Psoas muscle (tissue), 8 donors: Measurements from ENCODE around the gene PTPRG. TPM values are rescaled to one million over a fixed set of nuclear protein-coding genes. Genes with fewer than 3 reads are reported as not detected.

Source experiments
- ATAC-seq, 4 donors: fragments of 200-7000 bp; cut with Tn5 transposase; one replicate each; pipeline ENCODE4 v1.9.1; 2020; ENCODE audit warnings: moderate library complexity in 3 of 4, mild to moderate bottlenecking in 2 of 4
- DNase-seq, 2 donors: peaks; one replicate each; pipeline ENCODE4 v3.0.0-alpha.2; 2020
- H3K27ac ChIP-seq: fragments of 200-600 bp; one replicate; pipeline ENCODE4 v1.8.0; 2022
- H3K27me3 ChIP-seq, 3 donors: fragments of 200-600 bp in 1 of 3; one replicate each; pipeline versions ENCODE4 v1.6.1 to v1.8.0; 2013 to 2022; ENCODE audit warnings: low read length in 2 of 3, mild to moderate bottlenecking in 2 of 3, moderate library complexity in 1 of 3; ENCODE audit not compliant: insufficient read depth in 3 of 3
- H3K36me3 ChIP-seq, 2 donors: fragments of 200-600 bp in 1 of 2; one replicate each; pipeline versions ENCODE4 v1.6.1 to v1.8.0; 2013 to 2022; ENCODE audit warnings: low read depth in 1 of 2, mild to moderate bottlenecking in 1 of 2, moderate library complexity in 1 of 2; ENCODE audit not compliant: insufficient read depth in 1 of 2
- H3K4me1 ChIP-seq: fragments of 200-600 bp; one replicate; pipeline ENCODE4 v1.8.0; 2022
- H3K4me3 ChIP-seq: fragments of 200-600 bp; one replicate; pipeline ENCODE4 v1.8.0; 2022; ENCODE audit warnings: mild to moderate bottlenecking
- H3K9me3 ChIP-seq: fragments of 200-600 bp; one replicate; pipeline ENCODE4 v1.8.0; 2022
- CTCF ChIP-seq: fragments of 200-600 bp; IDR thresholded peaks from one replicate; pipeline ENCODE4 v1.8.0; 2022; ENCODE audit warnings: antibody characterized with exemption
- WGBS, 3 donors: extraction: QIAGEN DNeasy Blood & Tissue Kit; methylation state at CpG; one replicate each; pipeline versions ENCODE4 v1.1.6 to v1.1.7; 2013; 5-methylcytosine and 5-hydroxymethylcytosine counted together
- intact Hi-C, 2 donors: fragments of 100-400 bp; cut with DNase I; formaldehyde crosslinking; loops; one replicate each; pipeline versions ENCODE4 v1.11.0 to v1.14.2; 2022
- polyA plus RNA-seq, 3 donors: library from polyadenylated mRNA; stranded (reverse); fragments of 200-250 nt; gene quantifications; one replicate each; pipeline ENCODE4 v1.2.3, GENCODE V29; 2013
- total RNA-seq, 4 donors: library from RNA; stranded (reverse); fragmentation: NEBNext Ultra II Directional in 2 of 4; extraction: Animal tissue kit (Norgen Biotek cat#: 25700) in 2 of 4; gene quantifications; one replicate each; pipeline versions ENCODE4 v1.2.1 to v1.2.4, GENCODE V29; 2021 to 2023
- donor health status: healthy with polysubstance abuse.
- donor health status: DM: no; HTN: no; CAD: no; lungs with moderate emphysema.
- donor health status: Bipolar disorder and iron deficiency.
- donor health status: healthy.
- donor health status: DM: yes; HTN: yes; CAD: no.
- donor health status: DM: no; HTN: no; CAD: no.
- donor health status: DM: no; HTN: no; CAD: no.
- donor health status: DM: yes; HTN: yes; CAD: no.

Gene PTPRG
- total and polyA plus RNA-seq, 7 donors = 4.5 to 29.5 (median 12.6) TPM

GRCh38 chr3:61669203-61669602, 107.8 kb downstream of the PTPRG start:
- Histone ChIP-seq H3K27me3 (no peaks in the 10 kb centered on the region), H3K27ac (peak overlapping the region; percentile 63), H3K4me1 (peaks cover 33% of the 10 kb centered on the region), H3K36me3 (no peaks in the 10 kb centered on the region), H3K4me3 (peak overlapping the region; percentile 27), H3K9me3 (no peaks in the 10 kb centered on the region)
- no peak for TF ChIP-seq CTCF
- no peak for DNase-seq
- ATAC-seq = peak in 3 of 4 donors; percentile 54 to 72 (median 63)
- intact Hi-C loops = no loop called here
- WGBS, 3 donors = 21 to 44% (median 24%) methylated on average over 3 of the region's 3 CpGs

GRCh38 chr3:61669668-61670299, 108.4 kb downstream of the PTPRG start:
- ATAC-seq (peak; percentile 96 to 99 (median 97)), DNase-seq (peak in 1 of 2 donors; percentile 68)
- Histone ChIP-seq H3K27ac (peak overlapping the region; percentile 63), H3K4me1 (peaks cover 33% of the 10 kb centered on the region), H3K4me3 (peak overlapping the region; percentile 27), H3K27me3 (no peaks in the 10 kb centered on the region), H3K9me3 (no peaks in the 10 kb centered on the region), H3K36me3 (no peaks in the 10 kb centered on the region)
- 36 to 51% (median 40%) methylated on average over 6 of the region's 6 CpGs for WGBS, 3 donors
- TF ChIP-seq CTCF = no peak
- intact Hi-C loops = no loop called here

- H3K27ac ChIP-seq = no peak overlapping the region
- intact Hi-C loops = no loop called here
Observed at GRCh38 chr3:61673651-61674050, 112.3 kb downstream of the PTPRG start.

GRCh38 chr3:61674596-61674995, 113.2 kb downstream of the PTPRG start:
- WGBS, 3 donors = 49 to 73% (median 52%) methylated on average over 1 of the region's 1 CpG
- no peaks in the 10 kb centered on the region for H3K27me3 ChIP-seq
- H3K27ac ChIP-seq = no peak overlapping the region
- no peak overlapping the region for H3K4me3 ChIP-seq
- DNase-seq (no peak), ATAC-seq (no peak)
- intact Hi-C loops = no loop called here
- peaks cover 7% of the 10 kb centered on the region for H3K4me1 ChIP-seq
- H3K36me3 ChIP-seq = no peaks in the 10 kb centered on the region
- no peak for TF ChIP-seq CTCF
- H3K9me3 ChIP-seq = no peaks in the 10 kb centered on the region

More at GRCh38 chr3:61673651-61674050, 112.3 kb downstream of the PTPRG start:
- H3K4me1 ChIP-seq = peaks cover 17% of the 10 kb centered on the region
- WGBS, 3 donors = 71 to 82% (median 81%) methylated on average over 3 of the region's 3 CpGs
- H3K9me3 ChIP-seq = no peaks in the 10 kb centered on the region
- TF ChIP-seq CTCF = no peak
- ATAC-seq = no peak
- H3K4me3 ChIP-seq = no peak overlapping the region
- H3K36me3 ChIP-seq = no peaks in the 10 kb centered on the region
- H3K27me3 ChIP-seq = no peaks in the 10 kb centered on the region
- DNase-seq = no peak

- H3K27me3 ChIP-seq = no peaks in the 10 kb centered on the region
- no peaks in the 10 kb centered on the region for H3K36me3 ChIP-seq
- H3K4me1 ChIP-seq = peaks cover 15% of the 10 kb centered on the region
- H3K9me3 ChIP-seq = no peaks in the 10 kb centered on the region
- 90 to 92% (median 91%) methylated on average over 4 of the region's 4 CpGs for WGBS, 3 donors
- H3K27ac ChIP-seq = no peak overlapping the region
- H3K4me3 ChIP-seq = no peak overlapping the region
- DNase-seq = no peak
- TF ChIP-seq CTCF = no peak
- ATAC-seq = no peak
- intact Hi-C loops = no loop called here
Observed at GRCh38 chr3:61679026-61679425, 117.7 kb downstream of the PTPRG start.
